Loucy (cell line): ENCODE data around the gene ATRAID.

Experiments
- CTCF ChIP-seq: fragments of 200-600 bp; sonication (generic); conservative IDR thresholded peaks from 2 replicates; pipeline ENCODE4 v1.5.1; 2014; ENCODE audit warnings: mild to moderate bottlenecking, antibody characterized with exemption, low read length
- EZH2phosphoT487 ChIP-seq: fragments of 200-600 bp; IDR thresholded peaks from 2 replicates; pipeline ENCODE4 v1.6.1; 2018; ENCODE audit warnings: antibody characterized with exemption, mild to moderate bottlenecking, moderate library complexity, borderline replicate concordance

- TF ChIP-seq CTCF, result no peak
- TF ChIP-seq EZH2phosphoT487, result no peak
Measured at GRCh38 chr2:27255187-27255586, 43.3 kb downstream of the ATRAID start.
